ENCODE results near the gene SSTR5.
"Not testable (repeated sequence)": the region's sequence is repeated elsewhere in the genome, so short reads cannot be mapped to it uniquely, and the experiment has no call there.

SSTR5 gene

DNA sequence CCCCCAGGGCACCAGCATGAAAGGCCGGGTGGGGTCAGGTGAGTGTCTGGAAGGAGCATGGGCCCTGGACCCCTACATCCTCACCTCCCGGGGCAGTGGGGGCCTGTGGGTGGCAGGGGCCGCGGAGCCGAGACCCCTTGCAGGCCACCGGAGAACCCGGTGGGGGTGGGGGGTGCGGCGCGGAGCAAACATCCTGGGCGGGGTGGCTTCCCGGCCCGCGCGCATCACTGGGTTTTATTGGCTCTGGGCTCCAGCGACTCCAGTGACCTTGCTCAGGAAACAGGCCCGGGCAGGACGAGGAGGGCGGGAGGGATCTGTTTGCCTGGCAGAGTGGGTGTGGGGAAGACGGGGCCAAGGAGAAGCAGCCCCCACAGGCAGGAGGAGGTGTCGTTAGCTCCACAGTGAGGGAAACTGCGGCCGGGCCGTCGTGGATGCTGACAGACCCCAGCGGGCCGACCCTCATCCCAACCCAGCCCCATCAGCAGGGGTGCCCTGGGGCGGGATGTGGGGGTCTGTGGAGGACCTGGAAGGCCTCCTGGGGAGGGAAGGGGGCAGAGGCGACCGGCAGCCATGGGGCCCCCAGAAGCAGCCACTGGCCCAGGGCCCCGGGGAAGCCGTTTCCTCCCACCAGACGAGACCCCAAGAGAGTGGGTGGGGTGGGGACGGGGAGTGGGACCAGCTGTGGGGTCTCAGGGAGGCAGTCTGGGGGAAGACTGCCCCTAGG is 10.6 kb downstream of the SSTR5 start:
- no peak for ATAC-seq
- no peak overlapping the region for H3K27ac Mint-ChIP-seq
- peaks cover 48% of the 10 kb centered on the region for H3K27me3 Mint-ChIP-seq
- H3K4me3 Mint-ChIP-seq: no peak overlapping the region
- peaks cover 21% of the 10 kb centered on the region for H3K9me3 Mint-ChIP-seq
- peaks cover 18% of the 10 kb centered on the region for H3K36me3 Mint-ChIP-seq
- H3K4me1 Mint-ChIP-seq: no peaks in the 10 kb centered on the region

DNA sequence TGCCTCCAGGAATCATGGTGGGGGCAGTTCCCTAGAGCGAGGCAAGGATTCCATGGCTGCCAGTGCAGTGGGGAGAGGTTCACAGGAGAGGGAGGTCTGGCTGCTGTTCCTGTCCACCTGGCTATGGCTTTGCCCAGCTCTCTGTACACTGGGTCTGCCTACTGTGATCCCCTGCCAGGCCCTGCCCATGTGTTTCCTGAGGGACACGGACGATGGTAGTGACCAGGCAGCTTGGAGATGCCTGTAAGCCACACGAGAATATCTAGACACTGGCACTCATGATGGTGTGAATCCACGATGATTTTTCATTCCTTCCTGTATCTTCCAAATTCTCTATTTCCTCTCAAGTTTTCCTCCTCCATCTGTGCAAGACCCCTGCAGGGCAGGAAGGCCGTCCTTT is 12.4 kb downstream of the SSTR5 start:
- no peaks in the 10 kb centered on the region for H3K4me1 Mint-ChIP-seq
- peaks cover 21% of the 10 kb centered on the region for H3K9me3 Mint-ChIP-seq
- H3K36me3 Mint-ChIP-seq: peaks cover 18% of the 10 kb centered on the region
- no peak for ATAC-seq
- no peak overlapping the region for H3K27ac Mint-ChIP-seq
- peaks cover 43% of the 10 kb centered on the region for H3K27me3 Mint-ChIP-seq
- H3K4me3 Mint-ChIP-seq: no peak overlapping the region

DNA sequence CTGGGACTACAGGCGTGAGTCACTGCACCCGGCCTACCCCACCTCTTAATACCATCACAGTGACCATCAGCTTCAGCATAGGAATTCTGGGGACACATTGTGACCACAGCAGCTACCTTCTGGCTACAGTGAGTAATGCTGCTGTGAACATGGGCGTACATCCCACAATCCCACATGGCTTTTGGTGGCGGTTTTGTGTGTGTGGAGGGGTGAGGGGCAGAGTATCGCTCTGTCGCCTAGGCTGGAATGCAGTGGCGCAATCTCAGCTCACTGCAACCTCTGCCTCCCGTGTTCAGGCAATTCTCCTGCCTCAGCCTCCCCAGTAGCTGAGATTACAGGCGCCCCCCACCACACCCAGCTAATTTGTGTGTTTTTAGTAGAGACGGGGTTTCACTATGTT is 13.9 kb downstream of the SSTR5 start:
- H3K4me3 Mint-ChIP-seq, H3K4me1 Mint-ChIP-seq, H3K27ac Mint-ChIP-seq, ATAC-seq: not testable (repeated sequence)
- peaks cover 21% of the 10 kb centered on the region for H3K9me3 Mint-ChIP-seq
- H3K36me3 Mint-ChIP-seq: peaks cover 18% of the 10 kb centered on the region
- peaks cover 43% of the 10 kb centered on the region for H3K27me3 Mint-ChIP-seq

DNA sequence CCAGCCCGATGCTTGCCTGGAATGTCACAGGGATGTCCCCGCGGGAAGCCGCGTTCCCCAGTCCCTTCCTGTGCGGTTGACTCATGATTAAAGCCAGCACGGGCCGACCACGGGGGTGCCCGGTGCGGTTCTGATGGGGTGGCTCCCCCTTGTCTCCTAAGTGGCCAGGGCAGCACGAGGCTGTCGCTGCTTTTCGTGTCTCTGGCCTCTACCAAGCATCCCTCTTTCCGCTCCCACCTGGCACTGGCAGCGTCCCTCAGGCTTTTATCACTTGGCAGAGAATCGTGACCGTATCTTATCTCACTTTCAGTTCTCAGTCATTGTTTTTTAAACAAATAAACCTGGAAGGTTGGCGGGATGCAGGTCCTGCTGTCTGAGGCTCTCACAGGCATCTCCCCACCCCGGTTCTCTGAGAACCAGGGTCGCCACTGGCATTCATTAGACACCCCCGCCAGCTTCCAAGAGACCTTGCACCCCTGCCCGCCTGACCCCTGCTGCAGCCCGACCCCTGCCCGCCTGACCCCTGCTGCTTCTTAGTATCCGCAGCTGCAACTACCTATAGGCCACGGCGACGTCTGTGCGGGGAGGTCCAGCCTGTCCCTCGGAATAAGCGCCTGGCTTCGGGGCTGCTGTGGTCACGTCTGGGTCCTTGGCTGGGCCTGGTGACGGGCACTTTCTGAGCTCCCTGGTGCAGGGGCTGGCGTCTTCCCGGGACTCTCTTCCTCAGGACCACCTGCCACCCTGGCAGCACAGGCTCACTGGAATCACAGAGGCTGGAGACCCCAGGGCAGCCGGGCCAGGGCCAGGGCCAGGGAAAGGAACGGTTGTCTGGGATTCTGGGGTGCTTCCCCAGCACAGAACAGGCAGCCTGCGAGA is 16.0 kb downstream of the SSTR5 start:
- no peak overlapping the region for H3K27ac Mint-ChIP-seq
- no peak for ATAC-seq
- peaks cover 18% of the 10 kb centered on the region for H3K36me3 Mint-ChIP-seq
- peaks cover 21% of the 10 kb centered on the region for H3K9me3 Mint-ChIP-seq
- no peak overlapping the region for H3K4me3 Mint-ChIP-seq
- H3K27me3 Mint-ChIP-seq: peaks cover 29% of the 10 kb centered on the region
- H3K4me1 Mint-ChIP-seq: no peaks in the 10 kb centered on the region

DNA sequence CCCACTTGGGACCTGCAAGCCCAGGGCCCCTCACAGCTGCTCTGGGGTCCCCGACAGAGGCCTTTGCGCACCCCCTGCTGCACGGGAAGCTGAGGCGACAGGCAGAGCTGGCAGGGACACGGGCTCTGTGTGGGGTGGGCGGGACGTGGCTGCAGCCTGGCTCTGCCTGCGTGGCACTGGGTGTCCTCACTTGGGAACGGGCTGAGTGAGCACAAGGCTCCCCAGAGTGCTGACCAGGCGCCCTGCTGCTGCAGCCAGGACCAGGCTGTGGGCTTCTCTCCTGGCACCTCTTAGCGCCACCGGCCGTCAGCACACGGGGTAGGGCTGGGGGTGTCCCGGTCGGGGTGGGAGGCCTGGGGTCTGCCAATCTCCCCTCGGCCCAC is 16.9 kb downstream of the SSTR5 start:
- Mint-ChIP-seq H3K36me3 (peaks cover 13% of the 10 kb centered on the region), H3K4me1 (no peaks in the 10 kb centered on the region), H3K9me3 (peaks cover 15% of the 10 kb centered on the region), H3K27me3 (peaks cover 20% of the 10 kb centered on the region), H3K27ac (no peak overlapping the region), H3K4me3 (no peak overlapping the region)
- ATAC-seq: no peak

DNA sequence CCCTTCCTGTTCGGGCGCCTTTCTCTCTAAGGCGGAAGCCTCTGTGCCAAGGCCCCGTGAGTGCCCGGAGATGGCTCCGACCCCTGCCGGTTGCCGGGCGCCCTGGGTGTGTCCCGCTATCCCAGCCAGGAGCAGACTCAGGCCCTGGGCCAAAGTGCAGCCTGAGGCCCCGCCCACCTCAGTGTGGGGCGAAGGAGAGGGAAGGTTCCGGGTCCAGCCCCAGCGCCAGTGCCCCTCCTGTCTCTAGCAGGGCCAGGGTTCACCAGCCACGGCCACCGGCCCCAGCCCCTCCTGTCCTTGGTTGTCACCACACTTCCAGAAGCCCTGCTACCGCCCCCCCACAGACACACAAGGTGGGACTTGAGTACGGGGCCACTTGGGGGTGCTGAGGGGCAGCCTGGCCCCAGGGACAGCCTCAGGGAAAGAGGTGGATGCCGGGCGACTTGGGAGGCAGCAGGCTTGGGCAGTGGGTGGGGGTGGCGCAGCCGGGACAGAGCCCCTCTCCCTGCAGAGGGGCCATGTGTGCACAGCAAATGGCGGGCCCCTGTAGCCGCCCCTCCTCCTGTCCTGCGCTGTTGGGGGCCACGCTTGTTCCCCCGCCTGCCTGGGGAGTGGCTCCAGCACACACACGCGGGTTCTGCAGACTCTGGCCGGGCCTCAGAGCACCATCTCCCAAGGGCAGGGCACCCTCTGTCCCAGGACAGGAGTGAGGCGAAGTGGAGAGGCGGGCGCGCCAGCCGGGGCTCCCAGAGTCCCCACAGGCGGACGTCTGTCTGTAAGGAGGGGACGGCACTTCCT is 17.5 kb downstream of the SSTR5 start:
- peaks cover 9% of the 10 kb centered on the region for H3K9me3 Mint-ChIP-seq
- ATAC-seq: no peak
- H3K4me1 Mint-ChIP-seq: no peaks in the 10 kb centered on the region
- H3K27me3 Mint-ChIP-seq: peaks cover 20% of the 10 kb centered on the region
- no peak overlapping the region for H3K27ac Mint-ChIP-seq
- H3K36me3 Mint-ChIP-seq: peaks cover 9% of the 10 kb centered on the region
- no peak overlapping the region for H3K4me3 Mint-ChIP-seq

DNA sequence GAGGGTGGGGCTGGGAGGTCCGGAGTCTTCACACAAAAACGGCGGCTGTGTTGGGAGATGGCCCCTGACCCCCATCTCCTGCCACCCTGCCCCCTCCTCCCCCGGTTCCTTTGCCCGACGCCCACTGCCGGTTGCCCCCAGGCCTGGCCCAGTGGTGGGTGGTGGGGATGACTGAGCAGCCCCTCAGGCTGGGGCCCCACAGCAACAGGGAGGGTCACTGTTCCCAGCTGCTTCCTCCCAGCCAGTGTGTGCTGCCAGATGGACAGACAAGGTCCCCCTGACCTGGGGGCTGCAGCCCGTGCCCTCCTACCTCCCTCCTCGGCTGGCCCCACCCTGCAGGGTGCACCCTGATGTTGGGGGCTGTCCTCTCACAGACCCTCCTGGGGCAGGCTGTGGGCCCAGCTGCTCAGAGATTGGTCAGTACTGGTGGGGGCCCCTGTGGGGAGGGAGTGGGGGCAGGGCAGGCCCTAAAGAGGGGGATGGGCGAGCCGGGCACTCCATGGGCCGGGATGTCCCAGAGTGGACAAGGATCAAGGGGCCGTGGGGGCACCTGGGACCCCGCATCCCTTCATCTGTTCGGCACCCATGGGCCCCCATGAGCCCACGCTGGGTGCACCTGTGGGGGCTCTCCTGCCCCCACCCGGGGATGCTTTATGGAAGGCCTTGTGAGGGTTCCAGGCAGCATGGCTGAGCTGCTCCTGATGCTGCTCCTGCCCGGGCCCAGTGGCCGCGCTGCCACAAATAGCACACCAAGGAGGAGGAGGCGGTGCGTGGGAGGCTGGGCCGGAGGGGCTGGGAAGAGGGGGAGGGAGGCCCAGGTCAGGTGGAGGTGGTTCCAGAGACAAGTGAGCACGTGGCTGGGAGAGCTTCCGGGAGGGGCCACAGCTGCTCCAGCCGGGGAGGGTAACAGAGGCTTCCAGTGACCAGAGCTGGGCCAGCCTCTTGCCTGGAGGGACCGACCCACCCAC is 18.4 kb downstream of the SSTR5 start:
- no peak overlapping the region for H3K4me3 Mint-ChIP-seq
- no peak overlapping the region for H3K27ac Mint-ChIP-seq
- H3K27me3 Mint-ChIP-seq: peaks cover 12% of the 10 kb centered on the region
- H3K9me3 Mint-ChIP-seq: peaks cover under 1% of the 10 kb centered on the region
- peak; percentile 10 for ATAC-seq
- no peaks in the 10 kb centered on the region for H3K4me1 Mint-ChIP-seq
- H3K36me3 Mint-ChIP-seq: peaks cover under 1% of the 10 kb centered on the region

DNA sequence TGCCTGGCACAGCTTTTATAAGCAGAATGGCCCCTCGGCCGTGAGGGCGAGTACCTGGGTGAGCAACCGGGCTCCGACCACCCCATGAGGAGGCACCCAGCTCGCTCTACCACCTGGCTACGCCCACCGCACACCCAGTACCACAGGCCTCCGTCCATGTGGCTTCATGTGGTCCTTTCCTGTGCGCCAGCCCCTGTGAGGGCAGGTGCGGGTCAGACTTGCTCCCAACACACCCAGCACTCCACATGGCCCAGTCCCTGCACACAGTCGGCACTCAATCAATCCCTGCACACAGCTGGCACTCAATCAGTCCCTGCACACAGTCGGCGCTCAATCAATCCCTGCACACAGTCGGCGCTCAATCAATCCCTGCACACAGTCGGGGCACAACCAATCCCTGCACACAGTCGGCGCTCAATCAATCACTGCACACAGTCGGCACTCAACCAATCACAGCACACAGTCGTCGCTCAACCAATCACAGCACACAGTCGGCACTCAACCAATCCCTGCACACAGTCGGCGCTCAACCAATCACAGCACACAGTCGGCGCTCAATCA is 19.5 kb downstream of the SSTR5 start:
- Mint-ChIP-seq H3K4me1 (no peaks in the 10 kb centered on the region), H3K27me3 (peaks cover 16% of the 10 kb centered on the region), H3K36me3 (no peaks in the 10 kb centered on the region), H3K9me3 (no peaks in the 10 kb centered on the region), H3K4me3 (no peak overlapping the region), H3K27ac (no peak overlapping the region)
- no peak for ATAC-seq

DNA sequence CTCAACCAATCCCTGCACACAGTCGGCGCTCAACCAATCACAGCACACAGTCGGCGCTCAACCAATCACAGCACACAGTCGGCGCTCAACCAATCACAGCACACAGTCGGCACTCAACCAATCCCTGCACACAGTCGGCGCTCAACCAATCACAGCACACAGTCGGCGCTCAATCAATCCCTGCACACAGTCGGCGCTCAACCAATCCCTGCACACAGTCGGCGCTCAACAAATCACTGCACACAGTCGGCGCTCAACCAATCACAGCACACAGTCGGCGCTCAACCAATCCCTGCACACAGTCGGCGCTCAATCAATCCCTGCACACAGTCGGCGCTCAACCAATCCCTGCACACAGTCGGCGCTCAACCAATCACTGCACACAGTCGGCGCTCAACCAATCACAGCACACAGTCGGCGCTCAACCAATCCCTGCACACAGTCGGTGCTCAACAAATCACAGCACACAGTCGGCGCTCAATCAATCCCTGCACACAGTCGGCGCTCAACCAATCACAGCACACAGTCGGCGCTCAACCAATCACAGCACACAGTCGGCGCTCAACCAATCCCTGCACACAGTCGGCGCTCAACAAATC is 20.2 kb downstream of the SSTR5 start:
- not testable (repeated sequence) for H3K4me1 Mint-ChIP-seq, H3K4me3 Mint-ChIP-seq, H3K9me3 Mint-ChIP-seq, H3K27ac Mint-ChIP-seq, ATAC-seq, H3K36me3 Mint-ChIP-seq
- peaks cover 12% of the 10 kb centered on the region for H3K27me3 Mint-ChIP-seq

DNA sequence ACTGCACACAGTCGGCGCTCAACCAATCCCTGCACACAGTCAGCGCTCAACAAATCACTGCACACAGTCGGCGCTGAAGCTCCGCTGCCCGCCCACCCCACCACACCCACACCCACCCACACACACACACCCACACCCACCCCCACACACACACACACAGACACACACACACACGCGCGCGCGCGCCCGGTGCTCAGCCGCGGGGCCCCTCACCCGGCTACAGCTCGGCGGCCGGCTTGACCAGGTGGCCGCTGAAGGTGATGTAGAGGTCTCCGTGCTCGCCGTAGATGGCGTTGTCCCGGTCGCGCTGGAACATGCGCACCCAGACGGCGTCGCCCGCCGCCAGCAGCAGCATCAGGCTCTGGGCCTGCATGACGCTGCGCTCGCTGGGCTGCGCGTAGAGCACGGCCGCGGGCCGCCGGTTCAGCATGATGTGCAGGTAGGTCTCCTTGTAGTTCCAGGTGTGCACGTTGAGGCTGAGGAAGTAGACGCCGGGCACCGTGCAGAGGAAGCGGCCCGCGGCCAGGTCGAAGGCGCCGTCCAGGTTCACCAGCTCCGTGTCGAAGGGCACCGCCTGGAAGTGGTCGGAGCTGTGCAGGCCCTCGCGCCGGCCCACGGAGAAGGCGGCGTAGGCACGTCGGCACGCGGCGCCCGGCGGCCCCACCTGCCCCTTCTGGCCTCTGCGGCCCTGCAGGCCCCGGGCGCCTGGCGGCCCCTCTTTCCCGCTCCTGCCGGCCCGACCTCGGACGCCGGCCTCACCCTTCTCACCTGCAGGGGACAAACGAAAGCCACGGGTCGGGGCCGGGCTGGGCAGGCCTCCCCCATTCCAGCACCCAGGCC is 21.0 kb downstream of the SSTR5 start:
- no peaks in the 10 kb centered on the region for H3K9me3 Mint-ChIP-seq
- H3K27ac Mint-ChIP-seq: no peak overlapping the region
- H3K27me3 Mint-ChIP-seq: peaks cover 11% of the 10 kb centered on the region
- ATAC-seq: no peak
- no peaks in the 10 kb centered on the region for H3K36me3 Mint-ChIP-seq
- H3K4me1 Mint-ChIP-seq: no peaks in the 10 kb centered on the region
- H3K4me3 Mint-ChIP-seq: no peak overlapping the region

DNA sequence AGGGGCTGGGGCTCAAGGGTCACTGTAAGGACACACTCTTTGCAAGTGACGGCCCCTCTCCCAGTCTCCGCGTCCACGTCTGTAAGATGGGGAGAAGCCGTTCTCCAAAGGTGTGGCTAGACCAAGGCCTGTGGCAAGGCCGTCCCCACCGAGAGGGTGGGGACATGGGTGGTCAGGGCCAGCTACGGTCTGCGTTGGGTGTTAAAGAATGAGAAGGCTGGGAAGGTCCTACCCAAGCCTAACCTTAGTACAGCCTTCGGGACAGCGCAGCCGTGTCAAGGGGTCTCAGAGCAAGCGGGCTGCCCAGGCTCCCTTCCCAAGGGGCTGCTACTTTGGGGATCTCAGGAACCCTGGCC is 21.6 kb downstream of the SSTR5 start:
- Mint-ChIP-seq H3K27me3 (peaks cover 17% of the 10 kb centered on the region), H3K27ac (no peak overlapping the region), H3K9me3 (no peaks in the 10 kb centered on the region), H3K36me3 (no peaks in the 10 kb centered on the region), H3K4me3 (no peak overlapping the region), H3K4me1 (no peaks in the 10 kb centered on the region)
- no peak for ATAC-seq

DNA sequence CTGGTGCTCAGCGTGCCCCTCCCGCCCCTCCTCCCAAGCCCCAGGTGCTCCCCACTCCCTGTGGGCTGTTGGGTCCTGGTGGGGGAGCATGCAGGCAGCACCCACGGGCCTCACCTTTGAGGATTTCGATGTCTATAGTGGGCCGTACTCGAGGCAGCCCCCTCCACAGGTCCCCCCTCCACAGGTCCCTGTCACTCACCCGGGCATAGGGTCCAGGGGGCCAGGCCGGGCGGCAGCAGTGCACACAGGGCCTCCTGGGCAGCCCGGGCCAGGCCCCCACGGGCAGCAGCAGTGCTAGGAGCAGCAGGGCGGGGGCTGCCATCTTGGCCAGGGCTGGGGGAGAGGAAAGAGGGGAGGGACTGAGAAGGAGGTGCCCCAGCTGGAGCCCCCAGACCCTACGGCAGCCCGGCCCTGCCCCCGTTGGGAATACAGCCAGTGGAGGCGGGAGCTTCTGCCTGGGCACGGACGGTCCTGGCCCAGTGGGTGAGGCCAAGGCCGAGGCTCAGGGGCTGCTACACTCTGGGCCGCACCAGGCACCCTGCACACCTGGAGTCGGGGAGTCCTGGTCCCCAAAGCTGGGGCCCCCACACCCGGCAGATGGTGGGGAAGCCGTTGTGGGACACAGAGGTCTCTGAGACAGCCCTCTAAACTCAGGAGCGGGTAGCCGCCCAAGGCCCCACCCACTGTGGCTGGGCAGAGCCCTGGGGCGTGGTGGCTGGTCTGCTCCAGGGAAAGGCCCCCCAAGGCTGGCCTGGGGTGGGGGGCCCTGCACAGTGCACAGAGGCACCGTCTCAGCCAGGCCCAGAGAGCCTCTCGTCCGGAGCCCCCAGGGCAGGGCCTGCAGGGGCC is 22.3 kb downstream of the SSTR5 start:
- H3K4me1 Mint-ChIP-seq: no peaks in the 10 kb centered on the region
- H3K27me3 Mint-ChIP-seq: peaks cover 23% of the 10 kb centered on the region
- no peak for ATAC-seq
- H3K36me3 Mint-ChIP-seq: no peaks in the 10 kb centered on the region
- no peaks in the 10 kb centered on the region for H3K9me3 Mint-ChIP-seq
- H3K27ac Mint-ChIP-seq: no peak overlapping the region
- H3K4me3 Mint-ChIP-seq: no peak overlapping the region

All from stimulated activated memory B cell treated with anti-CD40 and anti-IgM and Interleukin-4, amounts not matched to agents 10 μg/mL and 1 μg/mL and 100 μg/mL, for 72 hours (primary cell).